ENCODE data around the gene HMGCR. TPM values are rescaled to one million over a fixed set of nuclear protein-coding genes. Genes with fewer than 3 reads are reported as not detected.
A peak's percentile ranks its signal among the peaks of the same experiment; 100 is the strongest.
"Not testable (repeated sequence)": the region's sequence is repeated elsewhere in the genome, so short reads cannot be mapped to it uniquely, and the experiment has no call there.

HMGCR gene
- polyA plus RNA-seq, 1 donor: 60.2 TPM

GRCh38 chr5:75320371-75320770, 16.6 kb upstream of the HMGCR start:
- DNase-seq: no peak
- H3K4me3 ChIP-seq (ENCODE audit: low read length): no peak overlapping the region
- 100% methylated on average over 2 of the region's 7 CpGs for WGBS (ENCODE audit: insufficient coverage, low lambda C conversion rate)
- H3K9me3 ChIP-seq (ENCODE audit: control insufficient read depth, low read depth, low read length): no peaks in the 10 kb centered on the region
- no peak overlapping the region for H3K27ac ChIP-seq (ENCODE audit: low read length)
- H3K36me3 ChIP-seq (ENCODE audit: control insufficient read depth, insufficient read depth, low read length): no peaks in the 10 kb centered on the region
- no peaks in the 10 kb centered on the region for H3K27me3 ChIP-seq (ENCODE audit: control insufficient read depth, insufficient read depth, low read length)
- no peaks in the 10 kb centered on the region for H3K4me1 ChIP-seq (ENCODE audit: control insufficient read depth, insufficient read depth, low read length)

- no peak for DNase-seq
- Histone ChIP-seq H3K4me1 (ENCODE audit: control insufficient read depth, insufficient read depth, low read length) (no peaks in the 10 kb centered on the region), H3K27ac (ENCODE audit: low read length) (no peak overlapping the region), H3K27me3 (ENCODE audit: control insufficient read depth, insufficient read depth, low read length) (no peaks in the 10 kb centered on the region), H3K36me3 (ENCODE audit: control insufficient read depth, insufficient read depth, low read length) (no peaks in the 10 kb centered on the region), H3K9me3 (ENCODE audit: control insufficient read depth, low read depth, low read length) (no peaks in the 10 kb centered on the region), H3K4me3 (ENCODE audit: low read length) (no peak overlapping the region)
- no CpG with 5 or more reads among the region's 5 CpGs for WGBS (ENCODE audit: insufficient coverage, low lambda C conversion rate)
Measured at GRCh38 chr5:75322066-75322465, 15.0 kb upstream of the HMGCR start.

- no peak overlapping the region for H3K4me3 ChIP-seq (ENCODE audit: low read length)
- H3K9me3 ChIP-seq (ENCODE audit: control insufficient read depth, low read depth, low read length): no peaks in the 10 kb centered on the region
- H3K27ac ChIP-seq (ENCODE audit: low read length): no peak overlapping the region
- no peaks in the 10 kb centered on the region for H3K36me3 ChIP-seq (ENCODE audit: control insufficient read depth, insufficient read depth, low read length)
- H3K4me1 ChIP-seq (ENCODE audit: control insufficient read depth, insufficient read depth, low read length): no peaks in the 10 kb centered on the region
- DNase-seq: no peak
- no CpG with 5 or more reads among the region's 1 CpG for WGBS (ENCODE audit: insufficient coverage, low lambda C conversion rate)
- H3K27me3 ChIP-seq (ENCODE audit: control insufficient read depth, insufficient read depth, low read length): no peaks in the 10 kb centered on the region
Measured at GRCh38 chr5:75324791-75325190, 12.2 kb upstream of the HMGCR start.

DNA sequence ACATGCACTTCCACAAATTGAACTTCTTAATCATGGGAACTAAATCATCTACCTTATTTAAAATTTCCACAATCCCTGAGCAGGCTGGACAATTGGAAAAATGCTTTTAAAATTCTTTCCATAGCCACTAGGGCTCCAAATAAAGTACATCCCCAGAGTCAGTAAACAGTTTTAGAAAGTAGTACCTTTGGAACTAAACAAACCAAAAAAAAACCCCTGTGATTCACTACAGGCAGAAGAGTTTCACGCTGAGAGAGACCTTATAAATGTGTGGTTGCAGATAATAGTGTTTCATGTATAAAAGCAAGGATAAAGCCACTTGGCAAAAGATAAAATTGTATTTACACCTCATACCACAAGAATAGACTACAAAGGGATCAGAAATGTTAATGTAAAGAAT, 11.8 kb upstream of the HMGCR start:
- WGBS (ENCODE audit: insufficient coverage, low lambda C conversion rate): 43% methylated on average over 1 of the region's 1 CpG

DNA sequence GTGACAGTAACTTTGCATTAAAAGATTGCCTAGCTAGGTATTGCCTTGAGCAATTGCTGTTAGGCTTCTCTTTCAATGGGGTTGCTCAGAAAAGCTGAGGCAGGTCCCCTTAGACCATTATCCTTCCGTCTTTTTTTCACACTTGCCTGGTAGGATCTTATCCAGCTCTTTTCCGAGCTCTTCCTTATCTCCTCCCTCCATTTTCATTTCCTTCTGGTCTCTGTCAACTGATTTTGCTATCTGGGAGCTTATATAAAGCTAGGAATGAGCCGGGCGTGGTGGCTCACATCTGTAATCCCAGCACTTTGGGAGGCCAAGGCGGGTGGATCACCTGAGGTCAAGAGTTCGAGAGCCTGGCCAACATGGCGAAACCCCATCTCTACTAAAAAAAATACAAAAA, 6.6 kb upstream of the HMGCR start:
- DNase-seq: no peak
- Histone ChIP-seq H3K4me3 (ENCODE audit: low read length) (no peak overlapping the region), H3K9me3 (ENCODE audit: control insufficient read depth, low read depth, low read length) (no peaks in the 10 kb centered on the region), H3K27ac (ENCODE audit: low read length) (no peak overlapping the region), H3K4me1 (ENCODE audit: control insufficient read depth, insufficient read depth, low read length) (no peaks in the 10 kb centered on the region), H3K27me3 (ENCODE audit: control insufficient read depth, insufficient read depth, low read length) (no peaks in the 10 kb centered on the region), H3K36me3 (ENCODE audit: control insufficient read depth, insufficient read depth, low read length) (no peaks in the 10 kb centered on the region)
- WGBS (ENCODE audit: insufficient coverage, low lambda C conversion rate): 67% methylated on average over 2 of the region's 7 CpGs

More for the DNA sequence above, 11.8 kb upstream of the HMGCR start:
- H3K36me3 ChIP-seq (ENCODE audit: control insufficient read depth, insufficient read depth, low read length): no peaks in the 10 kb centered on the region
- H3K4me1 ChIP-seq (ENCODE audit: control insufficient read depth, insufficient read depth, low read length): no peaks in the 10 kb centered on the region
- DNase-seq: no peak
- no peaks in the 10 kb centered on the region for H3K27me3 ChIP-seq (ENCODE audit: control insufficient read depth, insufficient read depth, low read length)
- H3K9me3 ChIP-seq (ENCODE audit: control insufficient read depth, low read depth, low read length): no peaks in the 10 kb centered on the region
- no peak overlapping the region for H3K27ac ChIP-seq (ENCODE audit: low read length)
- H3K4me3 ChIP-seq (ENCODE audit: low read length): no peak overlapping the region

- Histone ChIP-seq H3K36me3 (ENCODE audit: control insufficient read depth, insufficient read depth, low read length) (no peaks in the 10 kb centered on the region), H3K4me1 (ENCODE audit: control insufficient read depth, insufficient read depth, low read length) (peaks cover 3% of the 10 kb centered on the region), H3K27ac (ENCODE audit: low read length) (no peak overlapping the region), H3K9me3 (ENCODE audit: control insufficient read depth, low read depth, low read length) (no peaks in the 10 kb centered on the region), H3K27me3 (ENCODE audit: control insufficient read depth, insufficient read depth, low read length) (no peaks in the 10 kb centered on the region), H3K4me3 (ENCODE audit: low read length) (no peak overlapping the region)
- WGBS (ENCODE audit: insufficient coverage, low lambda C conversion rate): no CpG with 5 or more reads among the region's 4 CpGs
- peak in 1 of 2 donors; percentile 13 for DNase-seq
Measured at GRCh38 chr5:75331095-75332090, 5.6 kb upstream of the HMGCR start.

DNA sequence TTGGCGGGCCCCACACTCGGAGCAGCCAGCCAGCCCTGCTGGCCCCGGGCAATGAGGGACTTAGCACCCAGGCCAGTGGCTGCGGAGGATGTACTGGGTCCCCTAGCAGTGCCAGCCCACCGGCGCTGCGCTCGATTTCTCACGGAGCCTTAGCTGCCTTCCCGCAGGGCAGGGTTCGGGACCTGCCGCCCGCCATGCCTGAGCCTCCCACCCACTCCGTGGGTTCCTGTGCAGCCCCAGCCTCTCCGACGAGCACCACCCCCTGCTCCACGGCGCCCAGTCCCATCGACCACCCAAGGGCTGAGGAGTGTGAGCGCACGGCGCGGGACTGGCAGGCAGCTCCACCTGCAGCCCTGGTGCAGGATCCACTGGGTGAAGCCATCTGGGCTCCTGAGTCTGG, 3.3 kb upstream of the HMGCR start:
- no CpG with 5 or more reads among the region's 23 CpGs for WGBS (ENCODE audit: insufficient coverage, low lambda C conversion rate)
- not testable (repeated sequence) for DNase-seq; H3K27ac ChIP-seq (ENCODE audit: low read length); H3K4me3 ChIP-seq (ENCODE audit: low read length); H3K9me3 ChIP-seq (ENCODE audit: control insufficient read depth, low read depth, low read length); H3K36me3 ChIP-seq (ENCODE audit: control insufficient read depth, insufficient read depth, low read length); H3K4me1 ChIP-seq (ENCODE audit: control insufficient read depth, insufficient read depth, low read length); H3K27me3 ChIP-seq (ENCODE audit: control insufficient read depth, insufficient read depth, low read length)

DNA sequence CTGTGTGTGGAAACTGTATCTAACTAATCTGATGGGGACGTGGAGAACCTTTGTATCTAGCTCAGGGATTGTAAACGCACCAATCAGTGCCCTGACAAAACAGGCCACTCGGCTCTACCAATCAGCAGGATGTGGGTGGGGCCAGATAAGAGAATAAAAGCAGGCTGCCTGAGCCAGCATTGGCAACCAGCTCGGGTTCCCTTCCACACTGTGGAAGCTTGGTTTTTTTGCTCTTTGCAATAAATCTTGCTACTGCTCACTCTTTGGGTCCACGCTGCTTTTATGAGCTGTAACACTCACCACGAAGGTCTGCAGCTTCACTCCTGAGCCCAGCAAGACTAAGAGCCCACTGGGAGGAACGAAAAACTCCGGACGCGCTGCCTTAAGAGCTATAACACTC, 2.6 kb upstream of the HMGCR start:
- not testable (repeated sequence) for H3K4me3 ChIP-seq (ENCODE audit: low read length); H3K9me3 ChIP-seq (ENCODE audit: control insufficient read depth, low read depth, low read length); H3K27ac ChIP-seq (ENCODE audit: low read length); H3K27me3 ChIP-seq (ENCODE audit: control insufficient read depth, insufficient read depth, low read length); DNase-seq; H3K4me1 ChIP-seq (ENCODE audit: control insufficient read depth, insufficient read depth, low read length); H3K36me3 ChIP-seq (ENCODE audit: control insufficient read depth, insufficient read depth, low read length)
- no CpG with 5 or more reads among the region's 10 CpGs for WGBS (ENCODE audit: insufficient coverage, low lambda C conversion rate)

- Histone ChIP-seq H3K4me1 (ENCODE audit: control insufficient read depth, insufficient read depth, low read length) (peaks cover 4% of the 10 kb centered on the region), H3K27ac (ENCODE audit: low read length) (no peak overlapping the region), H3K4me3 (ENCODE audit: low read length) (no peak overlapping the region), H3K9me3 (ENCODE audit: control insufficient read depth, low read depth, low read length) (no peaks in the 10 kb centered on the region), H3K27me3 (ENCODE audit: control insufficient read depth, insufficient read depth, low read length) (no peaks in the 10 kb centered on the region), H3K36me3 (ENCODE audit: control insufficient read depth, insufficient read depth, low read length) (no peaks in the 10 kb centered on the region)
- DNase-seq: no peak
- 67% methylated on average over 1 of the region's 2 CpGs for WGBS (ENCODE audit: insufficient coverage, low lambda C conversion rate)
Measured at GRCh38 chr5:75335486-75335885, 1.5 kb upstream of the HMGCR start.

- H3K27ac ChIP-seq (ENCODE audit: low read length): peak overlapping the region; percentile 82
- DNase-seq: peak; percentile 55 to 83
Measured at GRCh38 chr5:75335952-75336614, 937 bp upstream of the HMGCR start.

More at GRCh38 chr5:75335952-75336614, 937 bp upstream of the HMGCR start:
- Histone ChIP-seq H3K27me3 (ENCODE audit: control insufficient read depth, insufficient read depth, low read length) (no peaks in the 10 kb centered on the region), H3K9me3 (ENCODE audit: control insufficient read depth, low read depth, low read length) (no peaks in the 10 kb centered on the region), H3K4me3 (ENCODE audit: low read length) (peak overlapping the region; percentile 93), H3K36me3 (ENCODE audit: control insufficient read depth, insufficient read depth, low read length) (no peaks in the 10 kb centered on the region), H3K4me1 (ENCODE audit: control insufficient read depth, insufficient read depth, low read length) (peaks cover 7% of the 10 kb centered on the region)
- WGBS (ENCODE audit: insufficient coverage, low lambda C conversion rate): 56% methylated on average over 3 of the region's 12 CpGs
